CD14-positive monocyte (primary cell): ENCODE data around the gene MACROD1. TPM values are rescaled to one million over a fixed set of nuclear protein-coding genes. Genes with fewer than 3 reads are reported as not detected.

ENCODE experiments used
- DNase-seq, 3 donors: peaks; one replicate each; pipeline ENCODE4 v3.0.0-alpha.2; 2011 to 2022
- H2AFZ ChIP-seq: 2 replicates; pipeline ENCODE4 v1.6.0; 2012; ENCODE audit warnings: mild to moderate bottlenecking, low read depth, low read length, inconsistent platforms; ENCODE audit not compliant: insufficient read depth, poor library complexity, severe bottlenecking
- H3K27ac ChIP-seq, 2 donors: 1 replicate in 1 of 2; 2 replicates in 1 of 2; pipeline ENCODE4 v1.5.1; 2012 to 2013; ENCODE audit warnings: low read length in 2 of 2, control low read depth in 1 of 2, inconsistent platforms in 1 of 2, low read depth in 1 of 2, mild to moderate bottlenecking in 1 of 2
- H3K27me3 ChIP-seq, 2 donors: one replicate each; pipeline versions ENCODE4 v1.6.0 to v1.6.1; 2011 to 2013; ENCODE audit warnings: low read length in 2 of 2; ENCODE audit not compliant: control insufficient read depth in 2 of 2, insufficient read depth in 2 of 2
- H3K36me3 ChIP-seq, 2 donors: replicated peaks in 1 of 2; 1 replicate in 1 of 2; 2 replicates in 1 of 2; pipeline versions ENCODE4 v1.5.1 to v1.6.1; 2012 to 2013; ENCODE audit warnings: low read length in 2 of 2, control low read depth in 1 of 2, inconsistent platforms in 1 of 2, mild to moderate bottlenecking in 1 of 2; ENCODE audit not compliant: insufficient read depth in 2 of 2, control insufficient read depth in 1 of 2
- H3K4me1 ChIP-seq, 2 donors: 1 replicate in 1 of 2; 2 replicates in 1 of 2; pipeline versions ENCODE4 v1.5.1 to v1.6.1; 2012 to 2013; ENCODE audit warnings: low read length in 2 of 2, control low read depth in 1 of 2, inconsistent platforms in 1 of 2, mild to moderate bottlenecking in 1 of 2, moderate library complexity in 1 of 2; ENCODE audit not compliant: insufficient read depth in 2 of 2, control insufficient read depth in 1 of 2
- H3K4me2 ChIP-seq: replicated peaks from 2 replicates; pipeline ENCODE3; 2012; ENCODE audit warnings: low read length, moderate library complexity, mild to moderate bottlenecking; ENCODE audit not compliant: poor library complexity, severe bottlenecking; ENCODE audit errors: extremely low read depth
- H3K4me3 ChIP-seq, 3 experiments: fragments of 200-600 bp in 1 of 3; sonication (generic) in 1 of 3; replicated peaks in 1 of 3; 1 replicate in 2 of 3; 2 replicates in 1 of 3; pipeline ENCODE4 v1.5.1; 2011 to 2013; ENCODE audit warnings: low read length in 3 of 3, mild to moderate bottlenecking in 3 of 3, control low read depth in 2 of 3, low read depth in 2 of 3, inconsistent platforms in 1 of 3, moderate library complexity in 1 of 3
- H3K79me2 ChIP-seq: 2 replicates; pipeline ENCODE4 v1.6.0; 2012; ENCODE audit warnings: mild to moderate bottlenecking, control low read depth, inconsistent platforms, low read length, moderate library complexity; ENCODE audit not compliant: insufficient read depth
- H3K9ac ChIP-seq: 2 replicates; pipeline ENCODE4 v1.6.0; 2017; ENCODE audit warnings: low read length, mild to moderate bottlenecking; ENCODE audit not compliant: insufficient read depth, poor library complexity, severe bottlenecking
- H3K9me3 ChIP-seq, 2 donors: replicated peaks in 1 of 2; 1 replicate in 1 of 2; 2 replicates in 1 of 2; pipeline versions ENCODE4 v1.5.1 to v1.6.1; 2012 to 2013; ENCODE audit warnings: low read length in 2 of 2, control low read depth in 1 of 2; ENCODE audit not compliant: control insufficient read depth in 1 of 2, insufficient read depth in 1 of 2
- H4K20me1 ChIP-seq: 2 replicates; pipeline ENCODE4 v1.6.0; 2012; ENCODE audit warnings: mild to moderate bottlenecking, low read length, control low read depth, moderate library complexity; ENCODE audit not compliant: insufficient read depth
- H3K27ac Mint-ChIP-seq, 7 donors: one replicate each; pipeline ENCODE4 v1.8.0; 2020; ENCODE audit warnings: mild to moderate bottlenecking in 7 of 7, mixed read lengths in 7 of 7, moderate library complexity in 6 of 7, inconsistent platforms in 2 of 7
- H3K27me3 Mint-ChIP-seq, 3 donors: one replicate each; pipeline ENCODE4 v1.8.0; 2021 to 2022; ENCODE audit warnings: low read depth in 3 of 3, mild to moderate bottlenecking in 3 of 3, mixed read lengths in 3 of 3, moderate library complexity in 3 of 3, inconsistent platforms in 1 of 3
- H3K36me3 Mint-ChIP-seq, 2 donors: one replicate each; pipeline ENCODE4 v1.8.0; 2020; ENCODE audit warnings: mixed read lengths in 2 of 2, inconsistent platforms in 1 of 2, mild to moderate bottlenecking in 1 of 2
- H3K4me1 Mint-ChIP-seq: one replicate; pipeline ENCODE4 v1.8.0; 2020; ENCODE audit warnings: mild to moderate bottlenecking, mixed read lengths
- H3K4me3 Mint-ChIP-seq, 2 donors: one replicate each; pipeline ENCODE4 v1.8.0; 2020; ENCODE audit warnings: mild to moderate bottlenecking in 2 of 2, mixed read lengths in 2 of 2, moderate library complexity in 1 of 2
- H3K9me3 Mint-ChIP-seq, 7 donors: one replicate each; pipeline ENCODE4 v1.8.0; 2020 to 2022; ENCODE audit warnings: mixed read lengths in 7 of 7, mild to moderate bottlenecking in 6 of 7, moderate library complexity in 6 of 7, inconsistent platforms in 2 of 7
- CTCF ChIP-seq: fragments of 200-600 bp; IDR thresholded peaks from one replicate; pipeline ENCODE4 v1.8.0; 2022; ENCODE audit warnings: antibody characterized with exemption, mild to moderate bottlenecking
- WGBS: methylation state at CpG from one replicate; pipeline ENCODE4 v1.1.5; 2013; ENCODE audit warnings: missing lambda C conversion rate; ENCODE audit not compliant: insufficient coverage; 5-methylcytosine and 5-hydroxymethylcytosine counted together
- intact Hi-C, 2 donors: fragments of 100-400 bp; cut with micrococcal nuclease; formaldehyde crosslinking; loops; one replicate each; pipeline versions ENCODE4 v1.15.0 to v1.15.1; 2023
- polyA plus RNA-seq, 3 donors: library from polyadenylated mRNA; depleted of rRNA in 1 of 3; unstranded in 2 of 3; stranded (reverse) in 1 of 3; fragments of 300-500 nt in 2 of 3; fragments of >200 nt in 1 of 3; fragmentation: Illumina TruSeq in 2 of 3; gene quantifications; 1 replicate in 2 of 3; 2 replicates in 1 of 3; pipeline ENCODE4 v1.2.3, GENCODE V29; 2012 to 2021

Gene MACROD1
- polyA plus RNA-seq, 3 donors, result 1.5 to 2.4 (median 2.2) TPM

GRCh38 chr11:64035576-64035975, 130.3 kb downstream of the MACROD1 start, which contains the start of gene FLRT1:
Gene FLRT1 (plus strand): TSS chr11:64035931. CDS start chr11:64116268, 80,337 bp downstream.
- H3K27ac Mint-ChIP-seq, result no peak within 1 kb of the TSS
- no peaks in the 10 kb centered on the region for H3K79me2 ChIP-seq

GRCh38 chr11:64035081-64035524, 130.8 kb downstream of the MACROD1 start:
- H3K9me3 Mint-ChIP-seq, result peaks cover 0 to 9% (median 3%) of the 10 kb centered on the region in 7 donors
- DNase-seq, result no peak
- Histone ChIP-seq H3K27me3 (peaks cover 24 to 52% of the 10 kb centered on the region in 2 donors), H3K36me3 (no peaks in the 10 kb centered on the region), H3K4me2 (no peak overlapping the region), H3K27ac (no peak overlapping the region), H3K79me2 (no peaks in the 10 kb centered on the region), H3K9me3 (peaks cover 3 to 11% of the 10 kb centered on the region in 2 donors), H4K20me1 (no peaks in the 10 kb centered on the region), H3K4me3 (no peak overlapping the region), H2AFZ (no peak overlapping the region), H3K9ac (no peak overlapping the region), H3K4me1 (peaks cover 0 to 10% of the 10 kb centered on the region in 2 donors)
- intact Hi-C loops, result no loop called here
- no peak overlapping the region for H3K27ac Mint-ChIP-seq
- 11% methylated on average over 7 of the region's 17 CpGs for WGBS
- H3K4me1 Mint-ChIP-seq, result peaks cover 13% of the 10 kb centered on the region
- H3K36me3 Mint-ChIP-seq, result peaks cover 0 to 5% of the 10 kb centered on the region in 2 donors
- TF ChIP-seq CTCF, result no peak
- H3K27me3 Mint-ChIP-seq, result peaks cover 43 to 63% (median 45%) of the 10 kb centered on the region in 3 donors
- peak overlapping the region in 1 of 2 donors; percentile 94 for H3K4me3 Mint-ChIP-seq

More at GRCh38 chr11:64035576-64035975, 130.3 kb downstream of the MACROD1 start, which contains the start of gene FLRT1:
- Mint-ChIP-seq H3K4me1 (peaks cover 13% of the 10 kb centered on the region), H3K36me3 (peaks cover 0 to 5% of the 10 kb centered on the region in 2 donors), H3K9me3 (peaks cover 0 to 10% (median 3%) of the 10 kb centered on the region in 7 donors), H3K27me3 (peaks cover 45 to 63% (median 45%) of the 10 kb centered on the region in 3 donors), H3K4me3 (peak within 1 kb of the TSS in 1 of 2 donors; percentile 94)
- intact Hi-C loops, result no loop called here
- Histone ChIP-seq H3K4me3 (peak within 1 kb of the TSS in 1 of 3 experiments; percentile 38), H4K20me1 (no peaks in the 10 kb centered on the region), H3K36me3 (no peaks in the 10 kb centered on the region), H3K9ac (no peak within 1 kb of the TSS), H3K27ac (no peak within 1 kb of the TSS), H3K4me2 (peak within 1 kb of the TSS; percentile 57), H2AFZ (no peak within 1 kb of the TSS), H3K9me3 (peaks cover 3 to 11% of the 10 kb centered on the region in 2 donors), H3K4me1 (peaks cover 0 to 10% of the 10 kb centered on the region in 2 donors), H3K27me3 (peaks cover 24 to 52% of the 10 kb centered on the region in 2 donors)
- no peak for TF ChIP-seq CTCF
- no peak for DNase-seq
- under 1% methylated on average over 41 of the region's 64 CpGs for WGBS
